ENCODE data around the gene SRSF8.

- no peak for TF ChIP-seq CTCF (IDR thresholded peaks at IDR 0.05; ENCODE audit: low read depth, low read length)
- no peak for TF ChIP-seq MAX (IDR thresholded peaks at IDR 0.05; ENCODE audit: low read depth, low read length)
- TF ChIP-seq POLR2A (IDR thresholded peaks at IDR 0.05; ENCODE audit: extremely low read depth, insufficient read length): no peak
- no peak for TF ChIP-seq MYC (IDR thresholded peaks at IDR 0.05; ENCODE audit: low read depth, low read length)
Observed at GRCh38 chr11:95091663-95092180, 25.0 kb downstream of the SRSF8 start.
